Measurements from ENCODE around the gene AGBL3.
A peak's percentile ranks its signal among the peaks of the same experiment; 100 is the strongest.
"Not testable (repeated sequence)": the region's sequence is repeated elsewhere in the genome, so short reads cannot be mapped to it uniquely, and the experiment has no call there.

The AGBL3 gene

GRCh38 chr7:135078051-135078450 is 91.7 kb downstream of the AGBL3 start:
- DNase-seq: no peak

GRCh38 chr7:135079068-135079467 is 92.8 kb downstream of the AGBL3 start:
- no peak for DNase-seq

GRCh38 chr7:135083005-135083404 is 96.7 kb downstream of the AGBL3 start:
- no peak for DNase-seq

GRCh38 chr7:135088566-135088965 is 102.3 kb downstream of the AGBL3 start:
- DNase-seq: no peak

- no peak for DNase-seq
These were observed 105.4 kb downstream of the AGBL3 start for GRCh38 chr7:135091717-135092116.

DNA sequence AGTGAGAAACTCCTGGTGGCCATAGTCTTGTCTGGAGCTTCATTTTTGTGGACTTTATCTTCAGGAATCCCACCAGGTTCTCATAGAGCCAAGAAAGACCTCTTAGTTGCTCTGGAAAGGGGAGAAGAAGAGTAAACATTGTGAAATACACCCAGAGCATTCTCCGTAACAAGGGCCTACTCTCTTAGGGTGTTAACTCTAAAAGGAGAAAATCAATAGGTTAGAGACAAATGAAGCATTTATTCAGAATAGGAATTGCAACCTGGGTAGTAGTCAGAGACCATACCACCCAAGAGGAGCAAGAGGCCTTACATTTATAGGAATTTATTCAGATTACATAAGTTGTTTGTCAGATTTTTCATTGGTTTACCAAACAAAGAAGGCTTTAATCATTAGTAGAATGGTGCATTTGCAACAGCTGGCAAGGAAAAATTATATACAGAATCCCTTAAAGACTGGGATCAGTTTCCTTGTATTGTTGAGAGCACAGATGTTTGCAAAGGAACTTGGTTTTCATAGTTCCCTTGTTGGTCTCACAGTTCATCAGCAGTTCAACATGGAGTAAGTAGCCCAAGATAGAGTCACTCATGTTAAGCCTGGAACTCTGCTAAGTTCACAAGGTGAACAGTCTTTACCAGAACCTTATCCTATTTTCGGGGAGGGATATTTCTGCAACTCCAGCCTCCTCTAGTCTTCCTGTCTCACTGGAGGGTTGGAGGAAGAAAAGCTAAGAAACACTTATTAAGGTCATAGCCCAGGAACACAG is 108.3 kb downstream of the AGBL3 start:
- no peak for DNase-seq

DNA sequence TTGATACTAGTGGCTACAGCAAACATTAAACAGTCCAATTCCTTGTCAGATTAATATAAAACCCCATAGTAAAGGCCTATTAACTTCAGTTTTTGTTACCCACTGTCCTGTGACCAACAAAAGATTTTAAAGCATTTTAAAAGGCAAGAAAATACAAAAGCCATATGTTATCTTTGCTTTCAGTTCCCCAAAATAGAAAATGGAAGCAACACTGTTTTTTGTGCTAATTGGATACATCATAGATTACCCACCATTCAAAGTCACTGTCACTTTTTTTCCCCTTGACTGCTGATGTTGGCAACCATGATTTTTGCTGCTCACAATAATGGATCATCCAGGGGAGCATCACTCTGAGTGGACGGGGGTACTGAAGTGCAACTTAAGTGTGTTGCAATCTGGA is 109.1 kb downstream of the AGBL3 start:
- DNase-seq: no peak

GRCh38 chr7:135098391-135098790 is 112.1 kb downstream of the AGBL3 start:
- DNase-seq: no peak

GRCh38 chr7:135100856-135101255 is 114.5 kb downstream of the AGBL3 start:
- DNase-seq: no peak

GRCh38 chr7:135102372-135102771 is 116.1 kb downstream of the AGBL3 start:
- DNase-seq: no peak

GRCh38 chr7:135109562-135109961 is 123.3 kb downstream of the AGBL3 start:
- DNase-seq: no peak

DNA sequence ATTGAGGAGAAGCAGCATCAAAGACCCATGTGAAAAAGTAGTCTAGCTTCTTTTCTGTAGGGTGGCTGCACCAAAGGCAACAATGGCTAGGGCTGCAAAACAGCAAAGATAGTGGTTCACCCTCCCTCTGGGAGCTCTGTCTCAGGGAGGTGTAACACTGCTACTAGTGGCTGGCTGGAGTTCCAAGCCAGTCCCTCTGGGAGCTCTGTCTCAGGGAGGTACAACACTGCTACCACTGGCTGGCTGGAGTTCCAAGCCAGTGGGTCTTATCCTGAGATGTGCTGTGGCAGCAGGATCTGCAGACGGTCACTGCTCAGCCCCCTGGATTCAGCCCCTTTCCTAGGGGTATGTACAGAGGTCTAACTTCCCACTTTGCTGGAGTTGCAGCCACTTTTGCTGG is 123.7 kb downstream of the AGBL3 start:
- no peak for DNase-seq

DNA sequence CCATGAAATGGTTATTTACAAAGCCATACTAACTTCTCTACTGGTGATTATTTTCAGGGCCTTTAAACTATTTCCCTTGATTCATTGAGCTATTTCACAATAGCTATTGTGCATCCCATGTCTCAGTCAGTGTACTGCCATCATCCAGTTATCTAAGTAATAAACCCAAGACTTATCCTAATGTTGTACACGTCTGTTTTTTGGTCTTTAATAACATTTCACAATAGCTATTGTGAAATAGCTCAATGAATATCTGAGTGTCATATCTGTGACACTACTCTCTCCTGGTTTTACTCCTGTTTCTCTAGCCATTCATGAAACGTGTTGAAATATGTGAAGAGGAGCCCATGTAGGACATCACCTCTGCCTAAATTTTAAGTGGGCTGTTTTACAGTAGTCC is 125.1 kb downstream of the AGBL3 start:
- DNase-seq: no peak

DNA sequence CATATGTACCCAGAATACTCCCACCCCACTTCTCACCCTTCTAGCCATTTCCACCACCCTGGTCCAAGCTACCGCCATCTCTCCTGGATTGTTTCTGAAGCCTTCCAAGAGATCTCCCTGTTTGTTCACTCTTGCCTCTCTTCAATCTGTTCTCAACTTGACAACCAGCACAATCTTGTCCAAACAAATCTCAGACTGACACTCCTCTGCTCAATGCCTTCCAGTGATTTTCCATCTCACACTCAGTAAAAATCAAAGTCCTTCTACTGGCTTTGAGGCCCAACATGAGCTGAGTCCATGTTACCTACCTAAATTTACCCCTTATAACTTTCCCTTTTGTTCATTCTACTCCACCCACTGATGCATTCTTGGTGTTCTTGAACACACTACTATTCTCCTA is 128.3 kb downstream of the AGBL3 start:
- no peak for DNase-seq

GRCh38 chr7:135117096-135117495 is 130.8 kb downstream of the AGBL3 start:
- no peak for DNase-seq

DNA sequence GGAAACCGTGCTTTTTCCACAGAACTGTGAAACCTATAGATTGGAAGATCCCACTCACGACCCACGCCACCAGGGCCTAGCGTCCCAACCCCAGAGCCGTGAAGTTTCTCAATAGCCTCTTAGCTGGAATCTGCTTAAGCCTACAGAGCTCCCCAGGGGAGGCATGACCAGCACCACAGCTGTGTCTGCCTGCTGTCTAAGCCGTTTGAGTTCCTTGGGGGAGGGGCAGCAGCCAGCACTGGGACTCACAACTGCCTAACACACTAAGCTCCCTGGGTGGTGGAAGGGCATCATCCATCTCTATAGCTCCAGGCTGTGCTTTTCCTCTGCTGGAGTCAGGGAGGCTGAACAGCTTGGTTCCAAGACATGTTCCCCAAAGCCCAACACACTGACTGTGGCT is 135.6 kb downstream of the AGBL3 start:
- DNase-seq: no peak

- DNase-seq: not testable (repeated sequence)
These were observed 138.3 kb downstream of the AGBL3 start for GRCh38 chr7:135124631-135125030.

DNA sequence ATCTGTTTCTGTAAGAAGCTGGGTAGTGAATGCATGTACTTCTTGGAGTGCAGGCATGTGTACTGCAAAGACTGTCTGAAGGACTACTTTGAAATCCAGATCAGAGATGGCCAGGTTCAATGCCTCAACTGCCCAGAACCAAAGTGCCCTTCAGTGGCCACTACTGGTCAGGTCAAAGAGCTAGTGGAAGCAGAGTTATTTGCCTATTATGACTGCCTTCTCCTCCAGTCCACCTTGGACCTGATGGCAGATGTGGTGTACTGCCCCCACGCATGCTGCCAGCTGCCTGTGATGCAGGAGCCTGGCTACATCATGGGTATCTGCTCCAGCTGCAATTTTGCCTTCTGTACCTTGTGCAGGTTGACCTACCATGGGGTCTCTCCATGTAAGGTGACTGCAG is 142.6 kb downstream of the AGBL3 start:
- DNase-seq: no peak

GRCh38 chr7:135129579-135129978 is 143.3 kb downstream of the AGBL3 start:
- DNase-seq: no peak

- DNase-seq: no peak
These were observed 157.8 kb downstream of the AGBL3 start for GRCh38 chr7:135143885-135144668.

DNA sequence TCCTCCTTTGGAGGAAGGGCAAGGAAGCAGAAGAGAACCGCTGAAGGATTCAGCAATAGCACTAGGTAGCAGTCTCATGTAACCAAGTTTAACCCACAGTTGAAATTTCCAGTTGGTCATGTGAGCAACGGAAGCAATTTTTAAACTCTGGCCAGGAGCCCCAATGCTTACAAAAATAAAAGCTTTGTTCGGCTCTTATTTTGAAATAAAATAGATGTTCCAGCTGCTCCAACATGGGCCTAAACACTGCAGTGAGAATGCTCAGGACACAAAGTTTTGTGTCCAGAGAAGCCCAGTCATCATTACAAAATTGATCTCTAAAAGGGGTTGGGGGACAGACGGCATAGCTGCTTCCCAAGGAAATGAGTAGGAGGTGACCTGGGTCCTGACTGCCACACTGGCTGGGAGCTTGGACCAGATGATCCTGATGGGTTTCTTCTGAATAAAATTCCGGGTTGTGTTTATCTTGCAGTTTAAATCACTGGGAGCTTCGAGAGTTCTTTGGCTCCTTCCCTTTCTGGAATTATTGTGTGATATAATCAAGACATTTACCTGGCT is 161.1 kb downstream of the AGBL3 start:
- DNase-seq: no peak

GRCh38 chr7:135147899-135148721 is 161.8 kb downstream of the AGBL3 start, which contains the start of gene TMEM140:
Gene TMEM140, plus strand, starts transcription at chr7:135148072. Its CDS starts 16,370 bp downstream, at chr7:135164442.
- peak; percentile 61 for DNase-seq

Measured in activated naive CD4-positive, alpha-beta T cell treated with Interleukin-2 at 50 U/mL for 16 hours (primary cell).